ENCODE results near the gene ZNF569.
"Not testable (repeated sequence)": the region's sequence is repeated elsewhere in the genome, so short reads cannot be mapped to it uniquely, and the experiment has no call there.

Gene ZNF569

GRCh38 chr19:37401078-37401477 lies 66.2 kb downstream of the ZNF569 start:
- no peak for DNase-seq (ENCODE audit: low read depth)

GRCh38 chr19:37391399-37391798 lies 75.8 kb downstream of the ZNF569 start:
- not testable (repeated sequence) for DNase-seq (ENCODE audit: low read depth)

DNA sequence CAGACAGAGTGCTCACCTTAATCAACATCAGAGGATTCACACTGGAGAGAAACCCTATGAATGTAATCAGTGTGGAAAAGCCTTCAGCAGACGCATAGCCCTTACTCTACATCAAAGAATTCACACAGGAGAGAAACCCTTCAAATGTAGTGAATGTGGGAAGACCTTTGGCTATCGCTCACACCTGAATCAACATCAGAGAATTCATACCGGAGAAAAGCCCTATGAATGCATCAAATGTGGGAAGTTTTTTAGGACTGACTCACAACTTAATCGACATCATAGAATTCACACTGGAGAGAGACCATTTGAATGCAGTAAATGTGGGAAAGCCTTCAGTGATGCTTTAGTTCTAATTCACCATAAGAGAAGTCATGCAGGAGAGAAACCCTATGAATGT lies 78.0 kb downstream of the ZNF569 start:
- no peak for DNase-seq (ENCODE audit: low read depth)

DNA sequence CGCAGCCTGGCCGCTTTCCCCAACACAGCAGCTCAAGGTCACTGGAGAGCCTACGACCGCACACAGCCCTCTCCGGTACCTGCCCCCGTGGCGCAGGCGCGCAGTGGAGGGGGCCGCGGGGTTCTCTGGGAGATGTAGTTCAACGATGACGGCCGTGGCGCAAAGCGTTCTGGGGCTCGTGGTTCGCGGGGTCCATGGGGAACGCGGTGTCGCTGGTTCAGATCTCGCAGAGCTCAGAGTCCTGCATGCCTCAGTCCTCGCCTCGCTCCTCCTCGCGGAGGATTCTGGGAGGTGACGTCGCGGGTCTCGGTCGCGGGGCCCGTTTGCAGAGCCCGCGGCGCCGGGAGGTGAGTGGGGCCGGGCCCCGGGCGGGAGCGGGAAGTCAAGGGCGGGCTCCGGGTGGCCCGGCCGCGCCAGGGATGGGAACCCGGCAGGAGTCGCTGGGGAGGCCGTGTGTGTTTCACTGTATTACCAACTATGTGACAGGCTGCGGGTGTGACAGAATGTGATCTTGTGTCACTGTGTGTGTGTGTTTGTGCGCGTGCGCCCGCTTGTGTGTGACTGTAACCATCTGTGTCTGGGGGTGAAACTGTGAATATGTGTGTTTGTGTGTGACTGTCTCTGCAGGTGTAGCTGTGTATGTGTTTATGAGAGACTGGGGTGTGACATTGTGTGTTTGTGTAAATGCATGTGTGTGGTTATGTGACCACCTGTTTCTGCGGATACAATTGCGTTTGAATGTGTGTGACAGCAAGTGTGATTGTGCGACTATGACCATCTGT lies 96.2 kb downstream of the ZNF569 start, which contains the start of gene ZNF527:
TSS of gene ZNF527 (plus strand) at position 220 of the 782 bp plus-strand sequence. CDS start 3,100 bp downstream, outside the sequence.
- peak; percentile 95 for DNase-seq (ENCODE audit: low read depth)

GRCh38 chr19:37370386-37370879 lies 96.8 kb downstream of the ZNF569 start:
- DNase-seq (ENCODE audit: low read depth) = not testable (repeated sequence)

- no peak for DNase-seq (ENCODE audit: low read depth)
These were observed 104.5 kb downstream of the ZNF569 start for GRCh38 chr19:37362733-37363132.

DNA sequence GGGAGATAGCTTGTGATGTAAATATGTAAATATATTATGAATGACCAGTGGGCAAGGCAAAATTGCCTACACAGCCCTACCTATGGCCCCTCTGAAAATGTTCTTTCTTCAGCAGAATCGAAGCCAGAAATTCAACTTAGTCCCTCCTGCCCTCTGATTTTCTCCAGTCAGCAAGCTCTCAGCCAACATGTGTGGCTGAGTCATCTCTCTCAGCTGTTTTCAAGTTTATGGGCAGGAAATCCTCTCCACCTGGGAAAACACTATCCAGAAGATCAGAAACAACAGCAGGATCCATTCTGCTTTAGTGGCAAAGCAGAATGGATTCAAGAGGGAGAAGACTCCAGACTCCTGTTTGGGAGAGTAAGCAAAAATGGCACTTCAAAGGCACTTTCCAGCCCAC lies 105.2 kb downstream of the ZNF569 start:
- DNase-seq (ENCODE audit: low read depth) = no peak

All from activated T-helper 1 cell treated with Interleukin-2 at 50 U/mL for 16 hours (primary cell).